Activated CD4-positive, CD25-positive, alpha-beta regulatory T cell (primary cell): ENCODE results near the gene NDUFA11.
"Not testable (repeated sequence)": the region's sequence is repeated elsewhere in the genome, so short reads cannot be mapped to it uniquely, and the experiment has no call there.

Source experiments
- DNase-seq, 4 experiments: peaks; one replicate each; lab custom pipeline; 2025; lab: John Stamatoyannopoulos, UW

The NDUFA11 gene

GRCh38 chr19:5889288-5889971 lies 14.2 kb downstream of the NDUFA11 start:
- DNase-seq: no peak

- DNase-seq: not testable (repeated sequence)
Measured at GRCh38 chr19:5884065-5884811, 19.4 kb downstream of the NDUFA11 start.

GRCh38 chr19:5883157-5883873 lies 20.3 kb downstream of the NDUFA11 start:
- not testable (repeated sequence) for DNase-seq

- DNase-seq: no peak
Measured at GRCh38 chr19:5882421-5882968, 21.1 kb downstream of the NDUFA11 start.

GRCh38 chr19:5881543-5882299 lies 21.9 kb downstream of the NDUFA11 start:
- no peak for DNase-seq

- no peak for DNase-seq
Measured at GRCh38 chr19:5880604-5881078, 22.9 kb downstream of the NDUFA11 start.

GRCh38 chr19:5880196-5880595 lies 23.4 kb downstream of the NDUFA11 start:
- no peak for DNase-seq

GRCh38 chr19:5877882-5878281 lies 25.7 kb downstream of the NDUFA11 start:
- DNase-seq: no peak

- no peak for DNase-seq
Measured at GRCh38 chr19:5877427-5877826, 26.2 kb downstream of the NDUFA11 start.

- DNase-seq: not testable (repeated sequence)
Measured at GRCh38 chr19:5874496-5874895, 29.1 kb downstream of the NDUFA11 start.

GRCh38 chr19:5873617-5874199 lies 29.9 kb downstream of the NDUFA11 start:
- no peak for DNase-seq

GRCh38 chr19:5870986-5871394 lies 32.6 kb downstream of the NDUFA11 start:
- DNase-seq: no peak

GRCh38 chr19:5867201-5868136 lies 36.1 kb downstream of the NDUFA11 start:
- DNase-seq: no peak

- no peak for DNase-seq
Measured at GRCh38 chr19:5865772-5866171, 37.8 kb downstream of the NDUFA11 start.

- no peak for DNase-seq
Measured at GRCh38 chr19:5864725-5865486, 38.7 kb downstream of the NDUFA11 start.

GRCh38 chr19:5864013-5864720 lies 39.4 kb downstream of the NDUFA11 start:
- no peak for DNase-seq

GRCh38 chr19:5863030-5863665 lies 40.4 kb downstream of the NDUFA11 start:
- no peak for DNase-seq
